K562 (cell line): ENCODE measurements around the gene HNRNPF. TPM values are rescaled to one million over a fixed set of nuclear protein-coding genes. Genes with fewer than 3 reads are reported as not detected.

Experiments
- ELF1 ChIP-seq: fragments of 200-800 bp; sonication (Bioruptor generic); IDR thresholded peaks from 2 replicates; pipeline ENCODE4 v1.6.1; 2016; ENCODE audit warnings: missing genetic modification characterization, missing compliant biosample characterization
- EWSR1 ChIP-seq: fragments of 450-650 bp; IDR thresholded peaks from 2 replicates; pipeline ENCODE4 v1.6.1; 2018; ENCODE audit warnings: borderline replicate concordance, mild to moderate bottlenecking, low read depth, moderate library complexity; ENCODE audit not compliant: partially characterized antibody
- GATAD2A ChIP-seq: fragments of 450-650 bp; IDR thresholded peaks from 2 replicates; pipeline ENCODE4 v1.6.1; 2017
- HNRNPK ChIP-seq: fragments of 200-400 bp; formaldehyde crosslinking; IDR thresholded peaks from one replicate; pipeline ENCODE4 v1.6.1; 2018; ENCODE audit warnings: mild to moderate bottlenecking, low read depth, low read length; ENCODE audit not compliant: poor library complexity, severe bottlenecking
- MAFF ChIP-seq: IDR thresholded peaks from 2 replicates; pipeline ENCODE4 v1.6.1; 2012; ENCODE audit warnings: low read length, improper control_type of control experiment
- MAFK ChIP-seq: IDR thresholded peaks from 2 replicates; pipeline ENCODE4 v1.6.1; 2011; ENCODE audit warnings: low read length, improper control_type of control experiment
- MBD2 ChIP-seq: sonication (generic); IDR thresholded peaks from 2 replicates; pipeline ENCODE4 v1.6.1; 2016; ENCODE audit warnings: low read depth, borderline replicate concordance
- NCOR1 ChIP-seq: fragments of 450-650 bp; IDR thresholded peaks from 2 replicates; pipeline ENCODE4 v1.6.1; 2016; ENCODE audit warnings: mild to moderate bottlenecking, moderate library complexity
- SMAD2 ChIP-seq: fragments of 150-350 bp; IDR thresholded peaks from 2 replicates; pipeline ENCODE4 v1.6.1; 2014; ENCODE audit warnings: low read depth, mild to moderate bottlenecking, low read length
- TAF7 ChIP-seq: fragments of 450-650 bp; IDR thresholded peaks from 2 replicates; pipeline ENCODE4 v1.6.1; 2016; ENCODE audit warnings: missing genetic modification characterization, missing compliant biosample characterization
- TEAD1 ChIP-seq, 2 experiments: fragments of 450-650 bp in 1 of 2; sonication (generic) in 1 of 2; formaldehyde crosslinking; IDR thresholded peaks; 2 replicates each; pipeline versions ENCODE4 v1.4.0 to v1.8.0; 2020 to 2022; ENCODE audit warnings: mild to moderate bottlenecking in 2 of 2, missing genetic modification reagents in 1 of 2
- ZNF184 ChIP-seq: sonication (generic); formaldehyde crosslinking; IDR thresholded peaks from 2 replicates; pipeline ENCODE4 v1.5.0; 2020; ENCODE audit warnings: missing genetic modification reagents
- ZNF57 ChIP-seq: fragments of 450-650 bp; formaldehyde crosslinking; IDR thresholded peaks from 2 replicates; pipeline ENCODE4 v1.4.0; 2020; ENCODE audit warnings: mild to moderate bottlenecking, moderate library complexity
- ZNF778 ChIP-seq: fragments of 450-650 bp; formaldehyde crosslinking; IDR thresholded peaks from 2 replicates; pipeline ENCODE4 v1.4.0; 2020; ENCODE audit warnings: mild to moderate bottlenecking, moderate library complexity
- polyA plus RNA-seq, 8 experiments: library from polyadenylated mRNA; depleted of rRNA in 4 of 8; stranded (reverse) in 5 of 8; unstranded in 3 of 8; fragments of >200 nt; fragmentation: Nextera tagmentation in 2 of 8; fragmentation: Illumina TruSeq in 1 of 8; extraction: Ambion mirVana in 2 of 8; extraction: Trizol in 1 of 8; gene quantifications; 2 replicates each; pipeline versions ENCODE4 v1.2.1 to v1.2.3, GENCODE V29; 2011 to 2014; ENCODE audit warnings: inconsistent platforms in 1 of 8, missing spikeins in 1 of 8
- total RNA-seq, 7 experiments: library from RNA; depleted of rRNA in 6 of 7; stranded (reverse); fragments of >200 nt in 6 of 7; fragmentation: Illumina TruSeq in 2 of 7; extraction: Trizol in 2 of 7; gene quantifications; 2 replicates each; pipeline versions ENCODE4 v1.2.1 to v1.2.3, GENCODE V29; 2011 to 2021; ENCODE audit warnings: low replicate concordance in 1 of 7
- TF ChIP-seq, protein P1 (sequence below): fragments of 450-650 bp; IDR thresholded peaks from 2 replicates; pipeline ENCODE4 v1.7.1; 2018; ENCODE audit warnings: mild to moderate bottlenecking, low read depth; ENCODE audit not compliant: partially characterized antibody
- TF ChIP-seq, protein P2 (sequence below): sonication (generic); formaldehyde crosslinking; IDR thresholded peaks from 2 replicates; pipeline ENCODE4 v1.8.0; 2023; ENCODE audit warnings: mild to moderate bottlenecking, missing genetic modification reagents
- TF ChIP-seq, protein P3 (sequence below): fragments of 450-650 bp; IDR thresholded peaks from 2 replicates; pipeline ENCODE4 v1.6.1; 2017; ENCODE audit warnings: antibody characterized with exemption, mild to moderate bottlenecking
- TF ChIP-seq, protein P4 (sequence below): fragments of 450-650 bp; formaldehyde crosslinking; IDR thresholded peaks from 2 replicates; pipeline ENCODE4 v1.4.0; 2020; ENCODE audit warnings: mild to moderate bottlenecking, mixed read lengths

HNRNPF gene
- total and polyA plus RNA-seq, 9 of the 15 experiments (the other 6 are each of a cell fraction or from before 2014, with no cell fraction given): 192 to 489 (median 416) TPM

DNA sequence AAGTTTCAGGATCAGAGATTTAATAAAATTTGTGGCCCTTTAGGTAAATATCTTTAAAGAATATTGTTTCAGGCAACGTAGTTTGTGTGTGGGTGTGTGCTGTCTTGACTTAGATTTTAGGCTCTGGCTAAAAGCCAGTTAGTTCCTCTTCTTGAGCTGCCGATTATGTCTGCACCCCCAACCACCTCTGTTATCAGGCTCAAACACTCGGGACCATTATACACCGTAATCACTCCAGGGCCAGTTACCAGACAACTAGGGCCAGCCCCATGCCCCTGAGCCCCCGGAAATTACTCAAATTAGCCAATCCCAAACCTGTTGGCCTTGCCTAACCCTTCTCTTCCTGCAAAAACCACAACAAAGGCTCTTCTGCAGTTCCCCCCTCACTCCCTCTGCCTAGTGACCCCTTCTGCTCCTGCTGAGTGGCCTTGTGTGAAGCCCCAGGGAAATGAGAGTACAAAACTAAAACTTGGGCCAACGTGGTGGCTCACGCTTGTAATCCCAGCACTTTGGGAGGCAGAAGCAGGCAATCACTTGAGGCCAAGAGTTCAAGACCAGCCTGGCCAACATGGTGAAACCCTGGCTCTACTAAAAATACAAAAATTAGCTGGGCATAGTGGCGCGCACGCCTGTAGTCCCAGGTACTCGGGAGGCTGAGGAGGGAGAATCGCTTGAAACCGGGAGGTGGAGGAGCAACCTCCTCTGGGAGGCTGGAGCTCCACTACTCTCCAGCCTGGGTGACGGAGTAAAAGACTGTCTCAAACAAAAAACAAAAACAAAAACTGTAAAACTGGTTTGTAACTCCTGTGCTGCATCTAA, 9.2 kb upstream of the HNRNPF start (continued):
- TF ChIP-seq, protein P1, sequence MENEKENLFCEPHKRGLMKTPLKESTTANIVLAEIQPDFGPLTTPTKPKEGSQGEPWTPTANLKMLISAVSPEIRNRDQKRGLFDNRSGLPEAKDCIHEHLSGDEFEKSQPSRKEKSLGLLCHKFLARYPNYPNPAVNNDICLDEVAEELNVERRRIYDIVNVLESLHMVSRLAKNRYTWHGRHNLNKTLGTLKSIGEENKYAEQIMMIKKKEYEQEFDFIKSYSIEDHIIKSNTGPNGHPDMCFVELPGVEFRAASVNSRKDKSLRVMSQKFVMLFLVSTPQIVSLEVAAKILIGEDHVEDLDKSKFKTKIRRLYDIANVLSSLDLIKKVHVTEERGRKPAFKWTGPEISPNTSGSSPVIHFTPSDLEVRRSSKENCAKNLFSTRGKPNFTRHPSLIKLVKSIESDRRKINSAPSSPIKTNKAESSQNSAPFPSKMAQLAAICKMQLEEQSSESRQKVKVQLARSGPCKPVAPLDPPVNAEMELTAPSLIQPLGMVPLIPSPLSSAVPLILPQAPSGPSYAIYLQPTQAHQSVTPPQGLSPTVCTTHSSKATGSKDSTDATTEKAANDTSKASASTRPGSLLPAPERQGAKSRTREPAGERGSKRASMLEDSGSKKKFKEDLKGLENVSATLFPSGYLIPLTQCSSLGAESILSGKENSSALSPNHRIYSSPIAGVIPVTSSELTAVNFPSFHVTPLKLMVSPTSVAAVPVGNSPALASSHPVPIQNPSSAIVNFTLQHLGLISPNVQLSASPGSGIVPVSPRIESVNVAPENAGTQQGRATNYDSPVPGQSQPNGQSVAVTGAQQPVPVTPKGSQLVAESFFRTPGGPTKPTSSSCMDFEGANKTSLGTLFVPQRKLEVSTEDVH: peak; percentile 73
- TF ChIP-seq TAF7 (tag) (peak; percentile 74), MBD2 (peak; percentile 94), TEAD1 (CRISPR knock-in tag; IDR thresholded peaks at IDR 0.05) (peak in 1 of 2 experiments; percentile 82; a peak in 1 of 4 replicates), MAFF (no peak), MAFK (peak; percentile 19; the same call in 1 of the 2 replicates), ZNF778 (CRISPR knock-in tag) (no peak), EWSR1 (no peak), ZNF184 (CRISPR knock-in tag) (no peak), HNRNPK (no peak), GATAD2A (peak; percentile 99), ZNF57 (CRISPR knock-in tag) (peak; percentile 86), SMAD2 (no peak), ELF1 (tag) (peak; percentile 91), NCOR1 (peak; percentile 100)
- TF ChIP-seq, protein P2, sequence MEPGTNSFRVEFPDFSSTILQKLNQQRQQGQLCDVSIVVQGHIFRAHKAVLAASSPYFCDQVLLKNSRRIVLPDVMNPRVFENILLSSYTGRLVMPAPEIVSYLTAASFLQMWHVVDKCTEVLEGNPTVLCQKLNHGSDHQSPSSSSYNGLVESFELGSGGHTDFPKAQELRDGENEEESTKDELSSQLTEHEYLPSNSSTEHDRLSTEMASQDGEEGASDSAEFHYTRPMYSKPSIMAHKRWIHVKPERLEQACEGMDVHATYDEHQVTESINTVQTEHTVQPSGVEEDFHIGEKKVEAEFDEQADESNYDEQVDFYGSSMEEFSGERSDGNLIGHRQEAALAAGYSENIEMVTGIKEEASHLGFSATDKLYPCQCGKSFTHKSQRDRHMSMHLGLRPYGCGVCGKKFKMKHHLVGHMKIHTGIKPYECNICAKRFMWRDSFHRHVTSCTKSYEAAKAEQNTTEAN: 0 out of 2 replicates have a peak, but pooled peaks have one; percentile 48
- TF ChIP-seq, protein P3, sequence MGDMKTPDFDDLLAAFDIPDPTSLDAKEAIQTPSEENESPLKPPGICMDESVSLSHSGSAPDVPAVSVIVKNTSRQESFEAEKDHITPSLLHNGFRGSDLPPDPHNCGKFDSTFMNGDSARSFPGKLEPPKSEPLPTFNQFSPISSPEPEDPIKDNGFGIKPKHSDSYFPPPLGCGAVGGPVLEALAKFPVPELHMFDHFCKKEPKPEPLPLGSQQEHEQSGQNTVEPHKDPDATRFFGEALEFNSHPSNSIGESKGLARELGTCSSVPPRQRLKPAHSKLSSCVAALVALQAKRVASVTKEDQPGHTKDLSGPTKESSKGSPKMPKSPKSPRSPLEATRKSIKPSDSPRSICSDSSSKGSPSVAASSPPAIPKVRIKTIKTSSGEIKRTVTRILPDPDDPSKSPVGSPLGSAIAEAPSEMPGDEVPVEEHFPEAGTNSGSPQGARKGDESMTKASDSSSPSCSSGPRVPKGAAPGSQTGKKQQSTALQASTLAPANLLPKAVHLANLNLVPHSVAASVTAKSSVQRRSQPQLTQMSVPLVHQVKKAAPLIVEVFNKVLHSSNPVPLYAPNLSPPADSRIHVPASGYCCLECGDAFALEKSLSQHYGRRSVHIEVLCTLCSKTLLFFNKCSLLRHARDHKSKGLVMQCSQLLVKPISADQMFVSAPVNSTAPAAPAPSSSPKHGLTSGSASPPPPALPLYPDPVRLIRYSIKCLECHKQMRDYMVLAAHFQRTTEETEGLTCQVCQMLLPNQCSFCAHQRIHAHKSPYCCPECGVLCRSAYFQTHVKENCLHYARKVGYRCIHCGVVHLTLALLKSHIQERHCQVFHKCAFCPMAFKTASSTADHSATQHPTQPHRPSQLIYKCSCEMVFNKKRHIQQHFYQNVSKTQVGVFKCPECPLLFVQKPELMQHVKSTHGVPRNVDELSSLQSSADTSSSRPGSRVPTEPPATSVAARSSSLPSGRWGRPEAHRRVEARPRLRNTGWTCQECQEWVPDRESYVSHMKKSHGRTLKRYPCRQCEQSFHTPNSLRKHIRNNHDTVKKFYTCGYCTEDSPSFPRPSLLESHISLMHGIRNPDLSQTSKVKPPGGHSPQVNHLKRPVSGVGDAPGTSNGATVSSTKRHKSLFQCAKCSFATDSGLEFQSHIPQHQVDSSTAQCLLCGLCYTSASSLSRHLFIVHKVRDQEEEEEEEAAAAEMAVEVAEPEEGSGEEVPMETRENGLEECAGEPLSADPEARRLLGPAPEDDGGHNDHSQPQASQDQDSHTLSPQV: peak; percentile 98
- TF ChIP-seq, protein P4, sequence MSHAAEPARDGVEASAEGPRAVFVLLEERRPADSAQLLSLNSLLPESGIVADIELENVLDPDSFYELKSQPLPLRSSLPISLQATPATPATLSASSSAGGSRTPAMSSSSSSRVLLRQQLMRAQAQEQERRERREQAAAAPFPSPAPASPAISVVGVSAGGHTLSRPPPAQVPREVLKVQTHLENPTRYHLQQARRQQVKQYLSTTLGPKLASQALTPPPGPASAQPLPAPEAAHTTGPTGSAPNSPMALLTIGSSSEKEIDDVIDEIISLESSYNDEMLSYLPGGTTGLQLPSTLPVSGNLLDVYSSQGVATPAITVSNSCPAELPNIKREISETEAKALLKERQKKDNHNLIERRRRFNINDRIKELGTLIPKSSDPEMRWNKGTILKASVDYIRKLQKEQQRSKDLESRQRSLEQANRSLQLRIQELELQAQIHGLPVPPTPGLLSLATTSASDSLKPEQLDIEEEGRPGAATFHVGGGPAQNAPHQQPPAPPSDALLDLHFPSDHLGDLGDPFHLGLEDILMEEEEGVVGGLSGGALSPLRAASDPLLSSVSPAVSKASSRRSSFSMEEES (CRISPR knock-in tag): peak; percentile 42
